Spleen (tissue), 13 donors: Measurements from ENCODE around the gene TEK. TPM values are rescaled to one million over a fixed set of nuclear protein-coding genes. Genes with fewer than 3 reads are reported as not detected.

Source experiments
- DNase-seq: peaks from one replicate; pipeline ENCODE4 v3.0.0-alpha.2; 2020
- H3K27ac ChIP-seq, 8 donors: fragments of 200-600 bp; sonication (generic) in 7 of 8; 1 replicate in 4 of 8; 2 replicates in 4 of 8; pipeline versions ENCODE4 v1.5.0 to v1.8.0; 2016 to 2021; ENCODE audit warnings: inconsistent platforms in 4 of 8, mild to moderate bottlenecking in 4 of 8, moderate library complexity in 1 of 8
- H3K27me3 ChIP-seq, 7 donors: fragments of 200-600 bp; sonication (generic) in 6 of 7; replicated peaks in 1 of 7; 1 replicate in 4 of 7; 2 replicates in 3 of 7; pipeline versions ENCODE4 v1.5.0 to v1.8.0; 2016 to 2021; ENCODE audit warnings: inconsistent platforms in 3 of 7, mild to moderate bottlenecking in 1 of 7
- H3K36me3 ChIP-seq, 6 donors: fragments of 200-600 bp; sonication (generic) in 5 of 6; 1 replicate in 4 of 6; 2 replicates in 2 of 6; pipeline versions ENCODE4 v1.5.0 to v1.8.0; 2016 to 2021; ENCODE audit warnings: inconsistent platforms in 2 of 6
- H3K4me1 ChIP-seq, 6 donors: fragments of 200-600 bp; sonication (generic) in 5 of 6; 1 replicate in 3 of 6; 2 replicates in 3 of 6; pipeline versions ENCODE4 v1.5.0 to v1.8.0; 2016 to 2021; ENCODE audit warnings: inconsistent platforms in 3 of 6
- H3K4me3 ChIP-seq, 8 donors: fragments of 200-600 bp; sonication (generic) in 7 of 8; 1 replicate in 4 of 8; 2 replicates in 4 of 8; pipeline versions ENCODE4 v1.5.0 to v1.8.0; 2016 to 2021; ENCODE audit warnings: inconsistent platforms in 4 of 8, mild to moderate bottlenecking in 4 of 8, moderate library complexity in 2 of 8
- H3K9me3 ChIP-seq, 8 donors: fragments of 200-600 bp; sonication (generic) in 7 of 8; 1 replicate in 4 of 8; 2 replicates in 4 of 8; pipeline versions ENCODE4 v1.5.0 to v1.8.0; 2016 to 2021; ENCODE audit warnings: inconsistent platforms in 4 of 8
- CTCF ChIP-seq, 11 experiments: fragments of 200-600 bp in 7 of 11; fragments of 450-650 bp in 4 of 11; sonication (generic) in 4 of 11; IDR thresholded peaks in 8 of 11; conservative IDR thresholded peaks in 3 of 11; 1 replicate in 7 of 11; 2 replicates in 4 of 11; pipeline versions ENCODE4 v1.4.0 to v1.8.0; 2016 to 2021; ENCODE audit warnings: antibody characterized with exemption in 11 of 11, inconsistent platforms in 4 of 11, mild to moderate bottlenecking in 1 of 11
- POLR2A ChIP-seq, 3 donors: fragments of 450-650 bp; IDR thresholded peaks; one replicate each; pipeline ENCODE4 v1.5.1; 2017; ENCODE audit warnings: antibody characterized with exemption in 3 of 3, mild to moderate bottlenecking in 1 of 3
- POLR2AphosphoS5 ChIP-seq, 3 donors: sonication (generic); formaldehyde crosslinking; IDR thresholded peaks; one replicate each; pipeline ENCODE4 v1.5.1; 2017; ENCODE audit warnings: antibody characterized with exemption in 3 of 3
- WGBS, 5 donors: extraction: QIAGEN DNeasy Blood & Tissue Kit in 3 of 5; methylation state at CpG; one replicate each; pipeline versions ENCODE4 v1.1.5 to v1.1.7; 2013 to 2018; 5-methylcytosine and 5-hydroxymethylcytosine counted together
- intact Hi-C: fragments of 100-400 bp; cut with DNase I; formaldehyde crosslinking; loops from one replicate; pipeline ENCODE4 v1.15.0; 2023; ENCODE audit warnings: low total_unique reads
- long read RNA-seq, 2 donors: transcript quantifications; one replicate each; lab custom pipeline, GENCODE V29; 2026
- polyA plus RNA-seq, 3 donors: library from polyadenylated mRNA; stranded (reverse); fragments of 200-250 nt; gene quantifications; one replicate each; pipeline ENCODE4 v1.2.1, GENCODE V29; 2013
- total RNA-seq, 7 donors: library from RNA; depleted of rRNA in 3 of 7; stranded (reverse); fragments of >200 nt in 3 of 7; fragmentation: NEBNext Ultra II Directional in 4 of 7; extraction: Animal tissue kit (Norgen Biotek cat#: 25700) in 4 of 7; gene quantifications; one replicate each; pipeline versions ENCODE4 v1.1.0 to v1.2.1, GENCODE V29; 2016 to 2021
- donor health status: healthy with polysubstance abuse.
- donor health status: DM: no; HTN: no; CAD: no; lungs with moderate emphysema.
- donor health status: DM: no; HTN: no; CAD: no.
- donor health status: Bipolar disorder and iron deficiency.
- donor health status: healthy.
- donor health status: DM: no; HTN: no; CAD: no.
- donor health status: DM: yes; HTN: yes; CAD: no.

TEK gene
- total RNA-seq (10 to 100 TPM; 27.0 to 58.7 (median 53.1) TPM), polyA plus RNA-seq (1 to 10 TPM; 2.6 to 5.7 (median 2.8) TPM)
- long read RNA-seq, donor 1, full-length matches to known transcripts, result 1 of 1 reads
- long read RNA-seq, donor 1, partial matches to known transcripts, result 0 of 1 reads
- long read RNA-seq, donor 1, other reads (novel, unspliced or antisense), result 0 of 1 reads
- long read RNA-seq, donor 2, full-length matches to known transcripts, result 2 of 35 reads
- long read RNA-seq, donor 2, partial matches to known transcripts, result 33 of 35 reads
- long read RNA-seq, donor 2, other reads (novel, unspliced or antisense), result 0 of 35 reads

GRCh38 chr9:27108981-27109541 lies at the start of gene TEK:
TEK (plus strand) TSS chr9:27109225; CDS start chr9:27109591, 366 bp downstream.
- Histone ChIP-seq H3K27ac (peak within 1 kb of the TSS in 7 of 8 donors; percentile 27 to 79 (median 64)), H3K36me3 (no peaks in the 10 kb centered on the region), H3K4me3 (peak within 1 kb of the TSS; percentile 13 to 56 (median 34)), H3K27me3 (no peaks in the 10 kb centered on the region), H3K9me3 (no peaks in the 10 kb centered on the region), H3K4me1 (peaks cover 0 to 9% (median 0%) of the 10 kb centered on the region in 6 donors)
- intact Hi-C loops, result no loop called here
- 35 to 54% (median 38%) methylated on average over 9 of the region's 9 CpGs for WGBS, 5 donors
- DNase-seq, result no peak
- TF ChIP-seq CTCF (IDR thresholded peaks at IDR 0.05 in 8 of 11, conservative IDR thresholded peaks at IDR 0.05 in 3 of 11) (no peak), POLR2A (IDR thresholded peaks at IDR 0.05) (peak in 1 of 3 donors; percentile 41), POLR2AphosphoS5 (IDR thresholded peaks at IDR 0.05) (peak in 1 of 3 donors; percentile 29)

- H3K27me3 ChIP-seq, result no peaks in the 10 kb centered on the region
- intact Hi-C loops, result no loop called here
- H3K36me3 ChIP-seq, result peaks cover 0 to 52% (median 8%) of the 10 kb centered on the region in 6 donors
- peak overlapping the region in 7 of 8 donors; percentile 21 to 60 (median 34) for H3K27ac ChIP-seq
- peaks cover 0 to 7% (median 0%) of the 10 kb centered on the region in 6 donors for H3K4me1 ChIP-seq
- DNase-seq, result no peak
- TF ChIP-seq POLR2A (IDR thresholded peaks at IDR 0.05), result no peak
- no peak for TF ChIP-seq CTCF (IDR thresholded peaks at IDR 0.05 in 8 of 11, conservative IDR thresholded peaks at IDR 0.05 in 3 of 11)
- no peak for TF ChIP-seq POLR2AphosphoS5 (IDR thresholded peaks at IDR 0.05)
- WGBS, 5 donors, result 52 to 76% (median 73%) methylated on average over 1 of the region's 1 CpG
- H3K9me3 ChIP-seq, result no peaks in the 10 kb centered on the region
- no peak overlapping the region for H3K4me3 ChIP-seq
Observed at GRCh38 chr9:27059412-27059811, 49.6 kb upstream of the TEK start.

GRCh38 chr9:27059907-27060306 lies 49.1 kb upstream of the TEK start:
- Histone ChIP-seq H3K36me3 (peaks cover 0 to 52% (median 8%) of the 10 kb centered on the region in 6 donors), H3K4me1 (peaks cover 0 to 7% (median 0%) of the 10 kb centered on the region in 6 donors), H3K27ac (peak overlapping the region in 7 of 8 donors; percentile 21 to 54 (median 34)), H3K27me3 (no peaks in the 10 kb centered on the region), H3K4me3 (no peak overlapping the region), H3K9me3 (no peaks in the 10 kb centered on the region)
- intact Hi-C loops, result loop anchor here (10.0 kb wide), 1 partner anchor 135 kb away; no protein-coding TSS in a partner anchor
- no peak for TF ChIP-seq POLR2A (IDR thresholded peaks at IDR 0.05)
- no peak for TF ChIP-seq CTCF (IDR thresholded peaks at IDR 0.05 in 8 of 11, conservative IDR thresholded peaks at IDR 0.05 in 3 of 11)
- no peak for TF ChIP-seq POLR2AphosphoS5 (IDR thresholded peaks at IDR 0.05)
- no peak for DNase-seq

- 57 to 67% (median 59%) methylated on average over 1 of the region's 1 CpG for WGBS, 5 donors
- Histone ChIP-seq H3K27ac (no peak overlapping the region), H3K36me3 (peaks cover 0 to 8% (median 0%) of the 10 kb centered on the region in 6 donors), H3K9me3 (no peaks in the 10 kb centered on the region), H3K4me3 (no peak overlapping the region), H3K4me1 (peaks cover 0 to 28% (median 0%) of the 10 kb centered on the region in 6 donors), H3K27me3 (no peaks in the 10 kb centered on the region)
- intact Hi-C loops, result loop anchor here (10.0 kb wide), 1 partner anchor 130 kb away; no protein-coding TSS in a partner anchor
- no peak for DNase-seq
- TF ChIP-seq POLR2AphosphoS5 (IDR thresholded peaks at IDR 0.05) (no peak), CTCF (IDR thresholded peaks at IDR 0.05 in 8 of 11, conservative IDR thresholded peaks at IDR 0.05 in 3 of 11) (no peak), POLR2A (IDR thresholded peaks at IDR 0.05) (no peak)
Observed at GRCh38 chr9:27065288-27065687, 43.7 kb upstream of the TEK start.
